Measurements from ENCODE around the gene VANGL2. TPM values are rescaled to one million over a fixed set of nuclear protein-coding genes. Genes with fewer than 3 reads are reported as not detected.

Gene VANGL2
- total RNA-seq, 1 experiment from 2014 or later = 0.26 TPM

DNA sequence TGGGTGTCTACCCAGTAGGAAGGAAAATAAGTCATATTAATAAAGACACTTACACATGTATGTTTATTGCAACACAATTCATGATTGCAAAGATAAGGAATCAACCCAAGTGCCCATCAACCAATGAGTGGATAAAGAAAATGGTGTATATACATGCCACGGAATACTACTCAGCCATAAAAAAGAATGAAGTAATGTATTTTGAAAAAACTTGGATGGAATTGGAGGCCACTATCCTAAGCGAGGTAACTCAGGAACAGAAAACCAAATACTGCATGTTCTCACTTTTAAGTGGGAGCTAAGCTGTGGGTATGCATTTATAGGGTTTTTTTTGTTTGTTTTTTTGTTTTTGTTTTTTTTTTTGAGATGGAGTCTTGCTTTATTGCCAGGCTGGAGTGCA, 49.1 kb downstream of the VANGL2 start:
- BruUV-seq (replicated peaks) = no TSS peak
- ChIA-PET CTCF (interaction anchor here (0.6 kb wide), 1 partner anchor 30 kb away, joined by 3 read pairs; no protein-coding TSS in a partner anchor), POLR2A (no interaction called here)
- no peak for DNase-seq (ENCODE audit: unreplicated experiment)
- Mint-ChIP-seq H3K9me3 (ENCODE audit: unreplicated experiment) (no peaks in the 10 kb centered on the region), H3K36me3 (ENCODE audit: insufficient read depth, unreplicated experiment) (no peaks in the 10 kb centered on the region), H3K27ac (ENCODE audit: low read depth, unreplicated experiment) (no peak overlapping the region), H3K27me3 (ENCODE audit: insufficient read depth, unreplicated experiment) (peaks cover 26% of the 10 kb centered on the region), H3K4me1 (ENCODE audit: insufficient read depth, unreplicated experiment) (no peaks in the 10 kb centered on the region), H3K4me3 (ENCODE audit: unreplicated experiment) (no peak overlapping the region)
- TF ChIP-seq, protein P1, sequence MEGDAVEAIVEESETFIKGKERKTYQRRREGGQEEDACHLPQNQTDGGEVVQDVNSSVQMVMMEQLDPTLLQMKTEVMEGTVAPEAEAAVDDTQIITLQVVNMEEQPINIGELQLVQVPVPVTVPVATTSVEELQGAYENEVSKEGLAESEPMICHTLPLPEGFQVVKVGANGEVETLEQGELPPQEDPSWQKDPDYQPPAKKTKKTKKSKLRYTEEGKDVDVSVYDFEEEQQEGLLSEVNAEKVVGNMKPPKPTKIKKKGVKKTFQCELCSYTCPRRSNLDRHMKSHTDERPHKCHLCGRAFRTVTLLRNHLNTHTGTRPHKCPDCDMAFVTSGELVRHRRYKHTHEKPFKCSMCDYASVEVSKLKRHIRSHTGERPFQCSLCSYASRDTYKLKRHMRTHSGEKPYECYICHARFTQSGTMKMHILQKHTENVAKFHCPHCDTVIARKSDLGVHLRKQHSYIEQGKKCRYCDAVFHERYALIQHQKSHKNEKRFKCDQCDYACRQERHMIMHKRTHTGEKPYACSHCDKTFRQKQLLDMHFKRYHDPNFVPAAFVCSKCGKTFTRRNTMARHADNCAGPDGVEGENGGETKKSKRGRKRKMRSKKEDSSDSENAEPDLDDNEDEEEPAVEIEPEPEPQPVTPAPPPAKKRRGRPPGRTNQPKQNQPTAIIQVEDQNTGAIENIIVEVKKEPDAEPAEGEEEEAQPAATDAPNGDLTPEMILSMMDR (IDR thresholded peaks at IDR 0.05; ENCODE audit: unreplicated experiment) = no peak
- intact Hi-C loops (cut with micrococcal nuclease) = no loop called here

DNA sequence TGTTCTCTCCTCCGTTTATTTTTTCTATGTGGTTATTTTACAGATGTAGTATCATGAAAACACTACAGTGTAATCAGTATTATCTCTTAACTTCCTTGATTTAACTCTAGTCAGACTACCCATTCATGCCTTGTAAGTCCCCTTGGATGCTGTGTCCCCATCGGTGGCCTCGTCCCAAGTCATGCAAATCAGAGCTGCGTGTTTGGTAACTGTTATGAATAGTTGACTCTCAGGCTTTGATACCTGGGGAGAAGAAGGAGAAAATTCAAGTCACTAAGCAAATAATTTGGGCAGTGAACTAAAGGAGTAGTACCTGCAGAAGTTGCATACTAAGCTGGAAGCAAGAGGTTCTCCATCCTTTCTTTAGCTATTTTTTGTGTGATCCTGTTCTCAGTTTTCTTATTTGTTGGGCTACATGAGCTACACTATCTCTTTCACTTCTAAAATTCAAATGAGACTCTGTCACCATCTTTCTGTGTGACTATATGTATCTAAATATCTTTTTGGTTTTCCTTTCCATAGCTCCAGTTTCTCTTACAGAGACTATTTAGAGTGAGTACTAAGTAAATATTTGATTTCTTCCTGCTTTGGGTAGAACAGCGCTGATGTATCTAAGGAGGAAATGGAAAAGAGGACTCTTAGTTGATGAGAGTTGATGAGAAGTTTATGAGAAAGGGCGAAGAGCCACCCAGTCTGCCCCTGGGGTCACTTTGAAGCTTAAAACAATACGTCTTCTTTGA, 50.9 kb downstream of the VANGL2 start:
- no peaks in the 10 kb centered on the region for H3K9me3 Mint-ChIP-seq (ENCODE audit: unreplicated experiment)
- CTCF ChIA-PET = interaction anchor here (0.9 to 2.5 kb wide), 2 partner anchors 22 to 155 kb away, joined by 4 to 13 read pairs; no protein-coding TSS in a partner anchor
- H3K27ac Mint-ChIP-seq (ENCODE audit: low read depth, unreplicated experiment) = no peak overlapping the region
- POLR2A ChIA-PET = interaction anchor here (0.8 kb wide), 1 partner anchor 93 kb away, joined by 3 read pairs; no protein-coding TSS in a partner anchor
- H3K36me3 Mint-ChIP-seq (ENCODE audit: insufficient read depth, unreplicated experiment) = peaks cover 2% of the 10 kb centered on the region
- no TSS peak for BruUV-seq (replicated peaks)
- TF ChIP-seq, protein P1 (IDR thresholded peaks at IDR 0.05; ENCODE audit: unreplicated experiment) = no peak
- H3K27me3 Mint-ChIP-seq (ENCODE audit: insufficient read depth, unreplicated experiment) = peaks cover 28% of the 10 kb centered on the region
- intact Hi-C loops (cut with micrococcal nuclease) = no loop called here
- H3K4me1 Mint-ChIP-seq (ENCODE audit: insufficient read depth, unreplicated experiment) = no peaks in the 10 kb centered on the region
- no peak for DNase-seq (ENCODE audit: unreplicated experiment)
- no peak overlapping the region for H3K4me3 Mint-ChIP-seq (ENCODE audit: unreplicated experiment)

DNA sequence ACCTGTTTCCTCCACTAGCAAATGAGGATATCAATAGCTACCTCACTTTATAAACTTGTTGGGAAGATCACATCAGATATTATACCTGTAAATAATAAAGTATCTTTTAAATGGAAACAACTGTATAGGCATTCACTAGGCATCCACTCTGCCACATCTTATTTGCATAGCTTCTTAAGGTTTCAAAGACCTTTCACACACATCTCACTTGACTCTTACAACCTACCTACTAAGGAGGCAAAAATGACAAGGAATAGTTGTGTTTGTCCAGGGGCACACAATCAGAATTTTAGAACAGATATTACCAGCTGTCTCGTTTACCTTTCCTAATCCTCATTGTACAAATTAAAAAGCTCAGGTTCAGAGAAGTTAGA, 51.5 kb downstream of the VANGL2 start:
- BruUV-seq (replicated peaks) = no TSS peak
- Mint-ChIP-seq H3K27ac (ENCODE audit: low read depth, unreplicated experiment) (no peak overlapping the region), H3K36me3 (ENCODE audit: insufficient read depth, unreplicated experiment) (peaks cover 6% of the 10 kb centered on the region), H3K27me3 (ENCODE audit: insufficient read depth, unreplicated experiment) (peaks cover 33% of the 10 kb centered on the region), H3K9me3 (ENCODE audit: unreplicated experiment) (no peaks in the 10 kb centered on the region), H3K4me3 (ENCODE audit: unreplicated experiment) (no peak overlapping the region), H3K4me1 (ENCODE audit: insufficient read depth, unreplicated experiment) (no peaks in the 10 kb centered on the region)
- DNase-seq (ENCODE audit: unreplicated experiment) = no peak
- ChIA-PET CTCF (interaction anchor here (2.5 kb wide), 1 partner anchor 23 kb away, joined by 13 read pairs; no protein-coding TSS in a partner anchor), POLR2A (no interaction called here)
- intact Hi-C loops (cut with micrococcal nuclease) = no loop called here
- TF ChIP-seq, protein P1 (IDR thresholded peaks at IDR 0.05; ENCODE audit: unreplicated experiment) = no peak

DNA sequence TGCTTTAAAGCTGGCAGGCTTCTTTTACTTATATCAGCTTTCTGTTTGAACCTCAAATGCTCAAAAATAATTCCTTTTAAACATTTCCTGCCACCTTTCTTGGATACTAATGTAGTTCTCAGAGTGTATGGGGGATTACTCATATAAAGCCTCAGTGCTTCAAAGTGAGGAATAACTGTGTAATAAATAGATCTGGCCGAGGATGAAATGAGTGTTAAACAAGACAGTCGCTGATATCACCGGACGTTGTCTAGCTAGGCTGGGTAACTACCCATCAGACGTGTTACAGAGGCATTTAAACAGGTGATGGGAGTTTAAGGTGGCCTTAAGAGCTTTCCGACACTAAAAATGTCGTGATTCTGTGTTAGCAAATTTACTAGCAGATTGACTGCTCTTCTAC, 53.1 kb downstream of the VANGL2 start:
- no TSS peak for BruUV-seq (replicated peaks)
- Mint-ChIP-seq H3K27ac (ENCODE audit: low read depth, unreplicated experiment) (no peak overlapping the region), H3K4me3 (ENCODE audit: unreplicated experiment) (no peak overlapping the region), H3K4me1 (ENCODE audit: insufficient read depth, unreplicated experiment) (no peaks in the 10 kb centered on the region), H3K9me3 (ENCODE audit: unreplicated experiment) (no peaks in the 10 kb centered on the region), H3K27me3 (ENCODE audit: insufficient read depth, unreplicated experiment) (peaks cover 37% of the 10 kb centered on the region), H3K36me3 (ENCODE audit: insufficient read depth, unreplicated experiment) (peaks cover 6% of the 10 kb centered on the region)
- DNase-seq (ENCODE audit: unreplicated experiment) = no peak
- TF ChIP-seq, protein P1 (IDR thresholded peaks at IDR 0.05; ENCODE audit: unreplicated experiment) = no peak
- CTCF ChIA-PET = interaction anchor here (0.6 to 2.5 kb wide), 5 partner anchors 24 to 254 kb away, joined by 3 to 13 read pairs (median 3); partner anchors contain the start of gene NHLH1
- intact Hi-C loops (cut with micrococcal nuclease) = no loop called here
- POLR2A ChIA-PET = no interaction called here

Data from MCF 10A (cell line).